ENCODE data around the gene RPL39L. TPM values are rescaled to one million over a fixed set of nuclear protein-coding genes. Genes with fewer than 3 reads are reported as not detected.

Gene RPL39L
- total and polyA plus RNA-seq, 2 of the 13 experiments (the other 11 are each of a cell fraction or from before 2014, with no cell fraction given): not detected

- no peak overlapping the region for H3K27ac ChIP-seq (ENCODE audit: extremely low read length, insufficient read depth, low read length)
- WGBS (ENCODE audit: low lambda C conversion rate): 75% methylated on average over 3 of the region's 3 CpGs
- no peaks in the 10 kb centered on the region for H3K4me1 ChIP-seq (ENCODE audit: insufficient read depth, low read length)
- no peaks in the 10 kb centered on the region for H3K36me3 ChIP-seq (replicated peaks in 1 of 2; ENCODE audit: control insufficient read depth in 1 of 2, insufficient read depth in 2 of 2, low read length in 2 of 2)
- H3K9me3 ChIP-seq (ENCODE audit: low read length): no peaks in the 10 kb centered on the region
- no peak overlapping the region for H2AFZ ChIP-seq (ENCODE audit: low read length)
- CTCF ChIA-PET (ENCODE audit: low intra/inter-chr PET ratio, low total read pairs): no interaction called here
- H3K4me2 ChIP-seq (ENCODE audit: low read depth, low read length): no peak overlapping the region
- no peaks in the 10 kb centered on the region for H4K20me1 ChIP-seq (ENCODE audit: insufficient read depth, low read length)
- ATAC-seq (no peak), FAIRE-seq (no peak), DNase-seq (ENCODE audit: low spot score) (no peak)
- BruUV-seq (replicated peaks): no TSS peak
- H3K4me3 ChIP-seq (replicated peaks in 1 of 3; ENCODE audit: insufficient read depth in 1 of 3, low read depth in 2 of 3, low read length in 3 of 3): no peak overlapping the region
- in situ Hi-C loops (cut with HindIII; ENCODE audit: extremely low pct_ligation_motif_present, low pct_unique_long_range_greater_than_20kb): no loop called here
- intact Hi-C loops (cut with micrococcal nuclease; ENCODE audit: unreplicated experiment): no loop called here
- no peak overlapping the region for H3K9ac ChIP-seq (ENCODE audit: insufficient read depth, low read depth, low read length)
- H3K79me2 ChIP-seq (ENCODE audit: insufficient read depth, low read length): no peaks in the 10 kb centered on the region
- TF ChIP-seq ZNF709 (CRISPR knock-in tag; IDR thresholded peaks at IDR 0.05) (no peak), TBP (CRISPR knock-in tag; IDR thresholded peaks at IDR 0.05) (no peak), GATAD2A (CRISPR knock-in tag; IDR thresholded peaks at IDR 0.05) (no peak), ZIK1 (CRISPR knock-in tag; IDR thresholded peaks at IDR 0.05; ENCODE audit: borderline replicate concordance, low read depth) (no peak), SRSF4 (IDR thresholded peaks at IDR 0.05; ENCODE audit: low read depth, low read length, poor library complexity, severe bottlenecking) (no peak), REPIN1 (CRISPR knock-in tag; IDR thresholded peaks at IDR 0.05; ENCODE audit: borderline replicate concordance, low read depth) (no peak), GMEB1 (CRISPR knock-in tag; IDR thresholded peaks at IDR 0.05; ENCODE audit: borderline replicate concordance) (no peak), PRDM10 (CRISPR knock-in tag; IDR thresholded peaks at IDR 0.05; ENCODE audit: low read depth) (no peak), ZNF766 (CRISPR knock-in tag; IDR thresholded peaks at IDR 0.05; ENCODE audit: borderline replicate concordance) (no peak), CBX5 (CRISPR knock-in tag; IDR thresholded peaks at IDR 0.05; ENCODE audit: borderline replicate concordance) (no peak), NFYC (CRISPR knock-in tag; IDR thresholded peaks at IDR 0.05) (no peak), SNAPC2 (CRISPR knock-in tag; IDR thresholded peaks at IDR 0.05) (no peak), TBX3 (IDR thresholded peaks at IDR 0.05; ENCODE audit: borderline replicate concordance) (no peak), ZBTB42 (CRISPR knock-in tag; IDR thresholded peaks at IDR 0.05) (no peak), SKI (IDR thresholded peaks at IDR 0.05; ENCODE audit: partially characterized antibody) (no peak)
- POLR2A ChIA-PET: no interaction called here
- H3K27me3 ChIP-seq (ENCODE audit: control insufficient read depth in 1 of 2, insufficient read depth in 2 of 2, low read length in 2 of 2): peaks cover 0 to 7% of the 10 kb centered on the region in 2 experiments; a peak in 1 of 5 replicates
Observed at GRCh38 chr3:187131981-187132380, 7.3 kb downstream of the RPL39L start.

Data from HepG2 (cell line).